DMS79 treated with DMSO at 0.1 percent for 48 hours (cell line): Measurements from ENCODE around the gene OR7C1.
"Not testable (repeated sequence)": the region's sequence is repeated elsewhere in the genome, so short reads cannot be mapped to it uniquely, and the experiment has no call there.

Experiments used
- DNase-seq: peaks from one replicate; lab custom pipeline; 2025; lab: John Stamatoyannopoulos, UW

Gene OR7C1

GRCh38 chr19:14765403-14765802, 69.6 kb downstream of the OR7C1 start:
- not testable (repeated sequence) for DNase-seq

GRCh38 chr19:14764401-14764800, 70.6 kb downstream of the OR7C1 start:
- DNase-seq: no peak

- DNase-seq: no peak
These were observed 71.4 kb downstream of the OR7C1 start for GRCh38 chr19:14763497-14764145.

DNA sequence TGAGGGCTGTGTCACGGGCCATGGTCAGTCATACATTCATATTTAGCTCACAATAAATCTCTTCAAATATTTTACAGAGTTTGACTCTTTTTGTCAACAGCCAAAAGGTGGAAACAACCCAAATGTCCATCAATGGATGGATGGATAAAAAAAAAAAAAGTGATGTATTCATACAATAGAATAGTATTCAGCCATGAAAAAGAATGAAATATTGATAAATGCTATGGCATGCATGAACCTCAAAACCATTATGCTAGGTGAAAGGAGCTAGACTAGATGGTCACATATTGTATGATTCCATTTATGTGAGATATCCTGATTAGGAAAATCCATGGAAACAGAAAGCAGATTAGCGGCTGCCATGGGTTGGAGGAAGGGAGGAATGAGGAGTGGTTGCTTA, 72.9 kb downstream of the OR7C1 start:
- DNase-seq: no peak

- DNase-seq: no peak
These were observed 73.4 kb downstream of the OR7C1 start for GRCh38 chr19:14761607-14762006.

- peak; percentile 69 for DNase-seq
These were observed 76.2 kb downstream of the OR7C1 start for GRCh38 chr19:14758816-14759215.

DNA sequence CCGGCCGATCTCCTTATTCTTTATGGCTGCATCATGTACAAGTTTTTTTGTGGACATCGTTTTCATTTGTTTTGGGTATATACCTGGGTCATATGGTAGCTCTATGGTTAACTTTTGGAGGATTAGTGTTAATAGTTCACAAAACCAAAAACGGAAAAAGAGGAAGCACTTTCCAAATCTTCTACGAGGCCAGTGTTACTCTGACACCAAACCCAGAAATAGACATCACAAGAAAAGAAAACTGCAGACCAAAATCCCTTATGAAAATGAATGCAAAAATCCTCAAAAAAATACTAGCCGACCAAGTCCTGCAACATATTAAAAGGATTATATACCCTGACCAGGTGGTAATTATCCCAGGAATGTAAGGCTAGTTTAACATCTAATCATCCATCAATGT, 86.4 kb downstream of the OR7C1 start:
- no peak for DNase-seq
